OCI-M2 (cell line): ENCODE results near the gene STMN3.
"Not testable (repeated sequence)": the region's sequence is repeated elsewhere in the genome, so short reads cannot be mapped to it uniquely, and the experiment has no call there.

ENCODE experiments used
- DNase-seq: peaks from one replicate; lab custom pipeline; 2025; ENCODE audit not compliant: unreplicated experiment; lab: John Stamatoyannopoulos, UW

STMN3 gene

DNA sequence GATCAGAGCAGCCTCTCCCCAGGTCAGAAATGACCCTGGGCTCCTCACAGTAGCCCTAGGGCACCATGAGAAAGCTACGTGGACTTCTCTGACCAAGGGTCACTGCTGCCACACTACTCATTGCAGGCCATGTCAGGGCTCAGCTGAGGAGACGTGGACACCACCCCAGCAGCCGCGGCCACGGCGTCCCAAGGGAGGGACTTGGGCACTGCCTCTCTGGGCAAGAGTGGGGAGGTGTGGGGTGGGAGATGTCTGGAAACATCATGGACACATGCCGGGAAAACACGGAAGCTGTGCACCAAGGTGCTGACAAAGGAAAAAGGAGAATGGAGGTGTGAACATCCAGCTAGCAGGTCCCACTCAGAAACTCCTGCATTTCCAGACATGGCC, 35.4 kb downstream of the STMN3 start:
- DNase-seq: no peak

DNA sequence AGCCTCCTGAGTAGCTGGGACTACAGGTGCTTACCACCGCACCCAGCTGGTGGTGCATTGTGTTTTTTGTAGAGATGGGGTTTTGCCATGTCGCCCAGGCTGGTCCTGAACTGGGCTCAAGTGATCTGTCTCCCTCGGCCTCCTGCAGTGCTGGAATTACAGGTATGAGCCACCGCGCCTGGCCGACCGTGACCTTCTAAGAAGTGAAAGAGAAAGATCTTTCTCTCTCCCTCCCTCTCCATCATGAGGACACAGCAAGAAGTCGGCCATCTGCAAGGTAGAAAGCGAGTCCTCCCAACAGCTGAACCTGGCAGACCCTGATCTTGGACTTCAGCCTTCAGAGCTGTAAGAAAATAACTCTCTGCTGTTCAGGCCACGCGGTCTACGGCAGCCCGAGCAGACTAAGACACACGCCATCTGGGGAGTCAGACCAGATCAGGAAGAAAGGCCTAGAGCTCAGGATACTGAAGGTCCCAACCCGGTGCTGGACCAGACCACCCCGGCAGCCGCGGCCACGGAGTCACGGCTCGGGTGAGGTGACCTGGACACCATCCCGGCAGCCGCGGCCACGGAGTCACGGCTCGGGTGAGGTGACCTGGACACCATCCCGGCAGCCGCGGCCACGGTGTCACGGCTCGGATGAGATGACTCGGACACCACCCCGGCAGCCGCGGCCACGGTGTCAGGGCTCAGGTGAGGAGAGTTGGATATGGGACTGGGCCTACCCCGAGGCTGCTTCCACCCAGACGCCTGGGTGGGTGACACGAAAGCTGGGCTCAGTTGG, 35.9 kb downstream of the STMN3 start:
- no peak for DNase-seq

DNA sequence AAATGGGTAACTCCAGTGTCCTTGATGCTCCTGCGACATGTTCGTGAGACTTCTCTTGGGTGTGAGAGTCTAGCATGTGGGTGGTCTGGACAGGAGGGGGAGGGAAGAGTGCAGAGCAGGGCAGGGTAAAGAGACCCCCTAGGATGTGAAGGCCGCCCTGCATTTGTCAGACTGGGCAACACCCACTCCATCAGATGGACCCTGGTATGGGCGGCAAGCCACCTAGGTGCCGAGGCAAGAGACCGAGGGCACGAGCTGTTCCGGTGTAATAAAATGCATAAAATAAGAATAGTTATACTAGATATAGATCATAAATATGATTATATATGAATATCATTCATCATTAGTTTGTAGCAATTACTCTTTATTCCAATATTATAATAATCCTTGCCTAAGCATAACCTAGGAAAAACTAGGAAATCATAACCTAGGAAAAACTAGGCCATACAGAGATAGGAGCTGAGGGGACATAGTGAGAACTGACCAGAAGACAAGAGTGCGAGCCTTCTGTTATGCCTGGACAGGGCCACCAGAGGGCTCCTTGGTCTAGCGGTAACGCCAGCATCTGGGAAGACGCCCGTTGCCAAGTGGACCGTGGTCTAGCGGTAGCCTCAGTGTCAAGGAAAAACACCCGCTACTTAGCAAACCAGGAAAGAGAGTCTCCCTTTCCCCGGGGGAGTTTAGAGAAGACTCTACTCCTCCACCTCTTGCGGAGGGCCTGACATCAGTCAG, 39.2 kb downstream of the STMN3 start:
- DNase-seq: not testable (repeated sequence)

DNA sequence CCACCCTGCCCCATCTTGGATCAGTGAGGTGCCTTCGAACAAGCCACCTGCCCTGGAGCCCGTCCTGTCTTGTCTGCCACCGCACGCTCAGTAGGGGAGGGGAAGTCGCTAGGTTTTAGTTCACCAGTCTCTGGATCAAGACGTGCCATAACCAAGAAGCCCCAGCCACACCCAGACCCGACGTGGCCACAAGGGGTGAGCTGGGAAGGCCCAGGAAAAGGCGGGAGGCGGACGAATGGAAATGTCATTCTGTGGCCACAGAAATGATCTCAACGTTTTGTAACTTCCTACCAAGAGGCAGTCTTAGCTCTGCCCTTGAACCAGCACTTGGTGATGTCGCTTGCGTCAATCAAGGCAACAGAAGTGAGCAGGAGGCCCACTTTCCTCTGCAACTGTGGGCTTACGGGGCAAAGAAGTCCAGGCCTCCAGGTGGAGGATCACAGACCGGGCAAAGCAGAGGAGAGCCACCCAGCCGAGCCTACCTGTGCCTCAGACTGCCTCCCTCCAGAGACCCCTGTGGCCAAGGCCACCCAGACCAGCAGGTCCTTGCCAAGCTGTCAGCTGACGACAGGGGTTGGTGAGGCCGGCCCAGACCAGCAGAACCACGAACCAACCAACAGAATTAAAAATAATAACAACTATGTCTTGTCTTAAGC, 40.8 kb downstream of the STMN3 start:
- no peak for DNase-seq

DNA sequence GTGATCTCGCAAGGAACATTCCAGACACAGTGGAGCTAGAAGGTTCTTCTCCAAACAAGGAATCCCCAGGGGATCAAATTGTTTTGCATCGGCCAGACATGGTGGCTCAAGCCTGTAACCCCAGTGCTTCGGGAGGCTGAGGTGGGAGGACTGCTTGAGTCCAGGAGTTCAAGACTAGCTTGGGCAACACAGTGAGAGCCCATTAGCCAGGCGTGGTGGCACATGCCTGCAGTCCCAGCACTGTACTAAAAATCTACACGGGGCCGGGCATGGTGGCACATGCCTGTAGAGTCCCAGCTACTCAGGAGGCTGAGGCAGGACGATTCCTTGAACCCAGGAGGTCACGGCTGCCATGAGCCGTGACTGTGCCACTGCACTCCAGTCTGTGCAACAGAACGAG, 41.6 kb downstream of the STMN3 start:
- DNase-seq: no peak

DNA sequence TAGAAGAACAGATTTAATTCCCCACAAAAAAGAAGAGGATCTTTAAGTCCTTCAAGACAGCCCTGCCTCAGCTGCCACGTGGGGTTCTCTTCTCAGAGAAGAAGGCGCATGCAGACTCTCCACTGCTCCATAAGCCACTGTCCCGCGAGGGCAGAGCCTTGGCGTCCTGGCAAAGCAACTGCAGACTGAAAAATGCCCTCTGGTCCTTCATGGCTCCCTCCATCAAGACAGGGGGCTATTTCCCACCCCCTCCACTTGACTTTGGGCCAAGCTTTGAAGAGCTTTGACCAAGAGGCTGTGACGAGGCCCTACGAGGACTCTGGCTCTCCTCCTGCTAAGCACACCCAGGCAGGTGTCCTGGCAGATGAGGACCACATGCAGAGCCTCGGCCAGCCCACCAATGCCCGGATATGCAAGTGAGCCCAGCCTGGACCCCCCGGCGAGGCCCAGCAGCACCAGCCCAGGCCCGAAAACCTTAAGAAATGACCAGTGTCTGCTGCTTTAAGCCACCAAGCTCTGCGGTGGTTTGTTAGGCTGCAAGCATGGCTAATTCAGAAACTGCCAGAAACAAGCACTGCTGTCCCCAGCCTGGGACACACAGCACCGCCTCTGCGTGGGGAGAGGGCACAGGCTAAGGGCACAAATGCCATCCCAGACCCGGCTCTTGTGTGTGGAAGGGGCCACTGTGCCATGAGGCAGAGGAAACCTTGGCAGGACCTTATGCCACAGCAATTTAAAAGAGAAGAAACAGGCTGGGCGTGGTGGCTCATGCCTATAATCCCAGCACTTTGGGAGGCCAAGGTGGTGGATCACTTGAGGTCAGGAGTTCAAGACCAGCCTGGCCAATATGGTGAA, 42.4 kb downstream of the STMN3 start:
- no peak for DNase-seq

DNA sequence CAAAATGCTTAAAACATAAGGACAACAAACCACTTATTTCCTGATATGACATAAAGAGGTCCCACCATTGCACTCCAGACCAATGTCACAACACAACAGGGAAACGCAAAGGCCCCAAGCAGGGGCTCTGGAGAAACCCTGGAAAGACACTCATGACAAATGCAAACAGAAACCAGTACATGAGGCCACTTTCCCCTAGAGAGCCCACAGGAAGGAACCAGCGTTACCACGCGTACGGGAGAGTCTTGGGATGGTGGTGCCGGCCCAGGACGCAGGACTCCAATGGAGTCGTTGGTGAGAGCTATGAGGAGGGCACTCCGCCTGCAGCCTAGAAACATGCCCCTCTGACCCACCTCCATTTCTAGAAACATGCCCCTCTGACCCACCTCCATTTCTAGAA, 46.5 kb downstream of the STMN3 start:
- DNase-seq: no peak

DNA sequence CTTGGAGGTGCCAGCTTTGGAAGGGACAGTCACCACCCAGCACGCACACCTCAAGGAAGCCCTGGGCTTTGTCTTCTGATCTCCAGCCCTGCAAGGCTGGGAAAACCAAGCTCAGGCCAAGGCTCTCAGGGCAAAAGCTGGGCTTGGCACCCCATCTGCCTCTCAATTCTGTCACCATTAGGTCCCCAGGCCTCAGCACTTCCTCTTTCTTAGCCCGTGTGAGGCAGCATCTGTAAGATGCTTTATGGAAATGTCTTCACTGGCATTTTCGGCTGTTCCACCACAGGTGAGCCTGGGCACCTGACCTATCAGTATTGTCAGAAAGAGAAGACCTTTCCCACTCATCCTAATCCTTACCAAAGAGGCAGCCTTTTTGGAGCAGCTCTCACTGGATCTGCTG, 50.9 kb downstream of the STMN3 start:
- DNase-seq: no peak

DNA sequence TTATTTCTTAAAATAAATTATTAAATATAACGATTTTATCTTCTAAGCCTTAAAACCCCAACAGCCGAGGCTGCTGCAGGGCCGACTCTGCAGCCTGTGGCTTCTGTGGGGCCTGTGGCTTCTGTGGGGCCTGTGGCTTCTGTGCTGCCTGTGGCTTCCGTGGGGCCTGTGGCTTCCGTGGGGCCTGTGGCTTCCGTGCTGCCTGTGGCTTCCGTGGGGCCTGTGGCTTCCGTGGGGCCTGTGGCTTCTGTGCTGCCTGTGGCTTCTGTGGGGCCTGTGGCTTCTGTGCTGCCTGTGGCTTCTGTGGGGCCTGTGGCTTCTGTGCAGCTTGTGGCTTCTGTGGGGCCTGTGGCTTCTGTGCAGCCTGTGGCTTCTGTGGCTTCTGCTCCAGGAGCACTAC, 51.5 kb downstream of the STMN3 start:
- not testable (repeated sequence) for DNase-seq

DNA sequence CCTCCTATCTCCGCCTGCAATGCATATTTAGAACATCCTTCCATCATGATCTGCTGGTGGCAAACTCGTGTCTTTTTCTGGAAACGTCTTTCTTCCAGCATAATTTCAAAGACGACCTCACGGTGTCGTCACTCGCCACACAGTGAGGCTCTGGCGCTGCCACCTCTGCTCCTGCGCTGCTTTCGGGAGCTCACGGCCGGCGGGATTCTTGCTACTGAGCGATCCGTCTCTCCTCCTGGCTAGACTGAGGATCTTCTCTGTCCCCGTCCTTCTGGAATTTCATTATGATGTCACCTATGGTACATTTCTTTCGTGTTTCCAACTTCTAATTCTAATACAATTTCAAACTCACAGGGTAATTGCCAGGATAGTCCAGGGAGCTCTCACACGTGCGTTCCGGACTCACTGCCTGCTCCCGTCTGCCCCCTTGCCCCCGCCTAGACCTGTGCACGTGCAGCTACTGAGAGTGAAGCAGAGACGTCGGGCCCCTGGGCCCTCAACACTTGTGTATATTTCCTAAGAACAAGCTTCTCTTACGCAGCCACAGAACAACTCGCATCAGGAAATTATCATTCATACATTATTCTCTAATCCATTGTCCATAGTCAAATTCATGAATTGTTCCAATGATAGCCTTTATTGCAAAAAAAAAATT, 53.7 kb downstream of the STMN3 start:
- DNase-seq: no peak

DNA sequence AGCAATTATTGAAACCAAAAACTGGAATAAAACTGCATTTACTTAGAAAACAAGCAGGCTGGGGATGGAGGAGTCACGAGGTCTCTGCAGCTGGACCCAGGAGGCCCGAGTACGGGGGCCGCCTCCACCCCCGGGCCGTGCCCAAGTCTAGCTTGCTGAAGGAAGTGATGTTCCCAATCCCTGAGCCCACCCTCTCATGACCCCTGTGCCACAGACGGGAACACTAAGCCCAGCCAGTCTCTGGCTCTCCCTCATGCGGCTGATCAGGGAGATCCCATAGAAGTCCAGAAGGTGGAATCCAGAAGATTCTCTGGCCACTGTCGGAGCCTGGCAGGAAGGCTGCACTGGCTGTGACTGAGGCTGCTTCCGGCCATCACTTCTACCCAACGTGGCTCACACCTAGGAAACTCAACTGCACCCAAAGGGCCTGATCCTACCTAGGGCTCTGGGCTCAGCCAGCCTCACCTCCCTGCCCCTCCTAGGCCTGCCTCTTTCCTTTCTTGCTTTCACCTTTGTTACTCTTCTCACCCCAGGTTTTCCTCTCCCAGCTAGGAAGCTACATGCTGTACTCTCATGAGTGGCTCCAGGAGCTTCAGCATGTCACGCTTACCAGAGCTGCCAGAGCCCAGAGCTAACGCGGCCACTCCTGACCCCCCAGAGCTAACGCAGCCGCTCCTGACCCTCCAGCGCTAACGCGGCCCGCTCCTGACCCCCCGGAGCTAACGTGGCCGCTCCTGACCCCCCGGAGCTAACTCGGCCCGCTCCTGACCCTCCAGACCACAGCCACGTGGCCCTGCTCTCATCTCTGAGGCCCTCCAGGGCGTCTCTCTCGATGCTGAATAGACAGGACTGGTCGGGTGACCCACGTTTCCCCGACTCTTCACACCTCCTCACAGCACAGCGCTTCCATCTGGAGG, 54.5 kb downstream of the STMN3 start:
- no peak for DNase-seq

DNA sequence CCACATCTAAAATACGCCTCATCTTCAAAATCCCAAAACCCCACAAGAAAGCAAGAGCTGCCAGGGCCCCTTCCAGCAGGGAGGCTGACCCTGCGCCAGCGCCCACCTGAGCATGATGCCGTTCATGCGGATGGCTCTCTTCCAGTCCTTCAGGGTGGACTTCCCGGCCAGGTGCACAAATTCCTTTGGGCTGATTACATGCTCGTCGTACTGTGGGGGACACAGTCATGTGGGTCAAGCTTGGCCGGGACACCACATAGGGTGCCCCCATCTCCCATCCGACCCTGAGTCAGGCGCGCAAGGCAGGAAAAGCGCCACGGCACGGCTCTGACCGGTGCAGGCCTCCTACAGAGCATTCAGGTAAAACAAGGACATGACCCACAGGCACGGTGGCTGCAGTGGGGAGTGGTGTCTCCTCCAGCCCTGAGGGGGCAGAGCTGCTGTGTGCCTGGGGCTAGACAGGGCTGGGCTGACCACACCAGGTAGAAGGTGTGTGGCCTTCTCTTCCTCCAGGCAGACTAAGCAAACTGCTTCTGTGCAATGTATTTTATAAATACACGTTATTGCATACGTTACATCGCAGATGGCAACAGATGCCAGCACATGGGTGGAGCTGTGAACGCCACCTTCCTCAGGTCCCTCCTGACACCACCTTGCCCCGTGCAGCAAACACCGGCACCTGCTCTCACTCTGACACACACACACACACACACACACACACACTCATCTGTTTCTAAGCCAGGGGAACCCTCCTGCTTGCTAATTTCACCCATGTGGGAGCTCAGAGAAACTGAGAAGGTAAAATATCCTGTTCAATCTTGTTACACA, 55.4 kb downstream of the STMN3 start:
- no peak for DNase-seq

DNA sequence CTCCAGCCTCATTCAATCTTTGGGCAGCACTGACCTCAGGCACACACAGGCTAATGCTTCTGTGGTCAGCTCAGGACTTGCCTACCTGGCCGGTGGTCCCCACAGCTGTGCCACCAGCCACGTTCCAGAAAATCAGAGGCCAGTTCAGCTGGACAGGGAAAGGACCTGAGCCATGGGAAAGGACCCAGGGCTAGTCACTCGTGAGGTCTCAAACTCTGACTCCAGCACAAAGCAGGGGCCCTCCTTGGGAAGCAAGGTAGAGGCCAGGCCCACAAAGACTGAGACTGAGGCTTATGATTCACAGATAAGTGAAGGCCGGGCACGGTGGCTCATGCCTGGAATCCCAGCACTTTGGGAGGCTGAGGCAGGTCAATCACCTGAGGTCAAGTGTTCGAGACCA, 56.8 kb downstream of the STMN3 start:
- DNase-seq: no peak

DNA sequence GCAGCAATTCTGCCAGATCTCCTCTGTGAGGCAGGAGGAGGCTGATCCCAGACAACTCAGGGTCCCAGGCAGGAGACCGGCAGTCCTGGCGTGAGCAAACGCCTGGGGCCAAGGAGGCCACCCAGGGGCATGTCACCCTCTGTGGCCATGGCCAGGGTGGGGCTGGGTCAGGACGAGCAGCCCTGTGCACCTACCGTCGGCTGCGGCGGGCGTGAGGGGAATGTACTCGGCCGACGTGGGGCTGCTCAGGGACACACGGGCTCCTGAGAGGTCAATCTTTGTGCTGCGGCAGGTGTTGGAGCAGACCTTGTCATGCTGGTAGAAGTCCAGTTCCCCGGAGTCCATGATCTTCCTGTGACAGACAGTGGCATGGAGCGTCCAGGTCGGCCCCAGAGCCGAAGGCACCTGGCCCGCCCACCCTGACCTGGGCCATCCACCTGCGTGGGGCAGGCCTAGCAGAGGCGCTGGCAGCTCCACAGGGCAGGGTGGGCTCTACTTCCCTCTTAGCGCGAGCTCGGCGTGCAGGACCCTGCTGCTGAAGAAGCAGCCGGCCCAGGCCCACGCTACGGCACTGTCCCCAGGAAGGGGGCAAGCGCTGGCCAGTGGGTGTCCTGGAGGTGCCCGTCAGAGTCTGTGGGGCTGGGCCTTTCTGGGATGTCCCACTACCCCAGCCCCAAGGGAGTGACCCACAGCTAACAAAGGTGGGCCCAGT, 57.7 kb downstream of the STMN3 start:
- DNase-seq: no peak

DNA sequence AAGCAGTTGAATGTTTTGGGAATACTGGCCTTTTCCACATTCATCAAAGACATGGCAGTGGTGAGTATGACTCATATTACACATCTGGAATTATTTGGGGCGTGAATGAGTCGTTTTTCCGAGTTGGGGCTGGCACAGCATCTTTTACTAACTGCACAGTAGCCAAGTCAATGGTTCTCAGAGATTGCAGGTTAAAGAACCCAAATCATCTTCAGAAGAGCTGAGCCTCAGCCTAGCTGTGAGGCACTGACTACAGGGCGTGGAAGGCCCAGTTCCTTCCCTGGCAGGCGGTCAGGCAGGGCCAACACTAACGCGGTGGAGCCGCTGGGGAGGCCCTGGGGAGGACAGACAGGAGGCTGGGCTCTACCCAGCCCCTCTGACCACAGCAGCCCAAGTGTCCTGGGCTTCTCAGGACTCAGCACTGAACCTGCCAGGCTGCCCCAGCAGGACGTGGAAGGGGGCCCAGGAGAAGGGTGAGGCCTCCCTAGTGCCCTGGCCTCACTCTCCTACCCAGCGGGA, 59.1 kb downstream of the STMN3 start:
- DNase-seq: no peak

DNA sequence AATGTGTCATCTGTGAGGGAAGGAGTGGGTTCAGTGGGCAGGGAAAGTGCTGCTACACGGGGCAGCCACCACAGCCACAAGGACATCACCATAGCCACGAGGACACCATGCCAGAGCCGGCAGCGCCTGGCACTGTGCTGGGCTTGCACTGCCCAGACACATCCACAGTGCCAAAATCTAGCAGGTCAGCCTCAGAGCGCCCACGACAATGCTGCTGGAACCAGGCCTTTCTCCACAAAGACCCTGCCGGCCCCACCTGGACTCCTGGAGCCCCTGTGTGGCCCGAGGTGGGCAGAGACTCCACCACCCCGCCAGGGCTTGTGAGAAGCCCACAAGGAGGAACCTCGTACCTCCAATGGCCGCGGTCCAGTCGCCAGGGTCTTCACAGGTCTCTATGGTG, 60.6 kb downstream of the STMN3 start:
- DNase-seq: no peak

DNA sequence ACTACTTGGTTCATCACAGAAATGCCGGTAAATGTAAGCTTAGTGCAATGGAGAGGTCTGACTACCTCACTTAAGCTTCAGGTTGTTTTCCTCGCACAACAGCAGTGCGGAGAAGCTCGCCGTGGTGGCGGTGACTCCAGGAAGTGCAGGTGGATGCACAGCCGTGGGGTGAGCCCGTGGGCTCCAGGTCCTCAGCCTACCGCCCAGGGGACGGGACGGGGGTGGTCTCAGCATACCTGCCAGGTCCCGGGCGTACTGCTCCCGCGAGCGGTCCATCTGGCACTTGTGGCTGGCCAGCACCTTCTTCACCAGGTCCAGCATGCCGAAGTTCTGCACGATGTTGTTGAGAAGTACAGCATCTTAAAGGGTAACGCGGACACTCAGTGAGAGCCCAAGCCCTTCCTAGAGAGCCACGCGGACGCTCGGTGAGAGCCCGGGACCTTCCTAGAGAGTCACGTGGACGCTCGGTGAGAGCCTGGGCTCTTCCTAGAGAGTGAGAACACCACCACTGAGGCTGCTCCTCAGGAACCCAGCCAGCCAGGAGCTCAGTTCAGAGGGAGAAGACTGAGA, 61.4 kb downstream of the STMN3 start:
- no peak for DNase-seq

DNA sequence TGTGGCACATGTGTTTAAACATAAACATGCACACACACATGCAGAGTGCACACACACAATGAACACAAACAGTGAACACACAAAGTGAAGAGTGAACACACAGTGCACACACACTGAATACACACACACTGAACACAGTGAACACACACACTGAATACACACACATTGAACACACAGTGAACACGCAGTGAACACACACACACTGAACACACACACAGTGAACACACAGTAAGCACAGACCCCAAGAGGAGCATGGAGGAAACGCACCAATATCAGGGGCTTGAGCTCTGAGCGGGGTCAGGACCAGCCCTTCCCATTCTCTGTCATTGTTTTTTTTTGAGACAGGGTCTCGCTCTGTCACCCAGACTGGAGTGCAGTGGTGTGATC, 62.1 kb downstream of the STMN3 start:
- no peak for DNase-seq
